Cardiac muscle cell (in vitro differentiated cells and primary cell): ENCODE measurements around the gene PAMR1. TPM values are rescaled to one million over a fixed set of nuclear protein-coding genes. Genes with fewer than 3 reads are reported as not detected.

ENCODE experiments used
- DNase-seq, 2 donors: peaks; one replicate each; pipeline versions ENCODE4 v3.0.0 to v3.0.0-alpha.2; 2010 to 2017; ENCODE audit warnings: low read depth in 1 of 2, low spot score in 1 of 2
- H3K27ac ChIP-seq: fragments of 200-600 bp; sonication (generic); 2 replicates; pipeline ENCODE4 v1.5.1; 2016
- H3K27me3 ChIP-seq: fragments of 200-600 bp; sonication (generic); 2 replicates; pipeline ENCODE4 v1.6.0; 2016; ENCODE audit warnings: control low read depth
- H3K36me3 ChIP-seq: fragments of 200-600 bp; sonication (generic); 2 replicates; pipeline ENCODE4 v1.5.1; 2016; ENCODE audit warnings: control low read depth
- H3K4me1 ChIP-seq: fragments of 200-600 bp; sonication (generic); 2 replicates; pipeline ENCODE4 v1.8.1; 2017; ENCODE audit warnings: low read depth, mild to moderate bottlenecking, mixed run types
- H3K4me3 ChIP-seq: fragments of 200-600 bp; sonication (generic); 2 replicates; pipeline ENCODE4 v1.5.1; 2016; ENCODE audit warnings: mild to moderate bottlenecking
- H3K9me3 ChIP-seq: fragments of 200-600 bp; sonication (generic); 2 replicates; pipeline ENCODE4 v1.5.1; 2017; ENCODE audit warnings: low read depth, mild to moderate bottlenecking, control low read depth
- polyA plus RNA-seq: library from polyadenylated mRNA; unstranded; fragments of >200 nt; fragmentation: Nextera tagmentation; extraction: Ambion mirVana; gene quantifications from 2 replicates; pipeline ENCODE4 v1.2.1, GENCODE V29; 2016
- total RNA-seq: library from RNA; depleted of rRNA; stranded (reverse); fragments of >200 nt; gene quantifications from 2 replicates; pipeline ENCODE4 v1.2.3, GENCODE V29; 2016
- TF ChIP-seq, protein P1 (sequence below): IDR thresholded peaks from 2 replicates; pipeline ENCODE4 v1.5.1; 2012; ENCODE audit warnings: low read depth, mild to moderate bottlenecking, low read length

Gene PAMR1
- total and polyA plus RNA-seq, 2 experiments from 2014 or later, result 0.15 to 0.77 TPM

DNA sequence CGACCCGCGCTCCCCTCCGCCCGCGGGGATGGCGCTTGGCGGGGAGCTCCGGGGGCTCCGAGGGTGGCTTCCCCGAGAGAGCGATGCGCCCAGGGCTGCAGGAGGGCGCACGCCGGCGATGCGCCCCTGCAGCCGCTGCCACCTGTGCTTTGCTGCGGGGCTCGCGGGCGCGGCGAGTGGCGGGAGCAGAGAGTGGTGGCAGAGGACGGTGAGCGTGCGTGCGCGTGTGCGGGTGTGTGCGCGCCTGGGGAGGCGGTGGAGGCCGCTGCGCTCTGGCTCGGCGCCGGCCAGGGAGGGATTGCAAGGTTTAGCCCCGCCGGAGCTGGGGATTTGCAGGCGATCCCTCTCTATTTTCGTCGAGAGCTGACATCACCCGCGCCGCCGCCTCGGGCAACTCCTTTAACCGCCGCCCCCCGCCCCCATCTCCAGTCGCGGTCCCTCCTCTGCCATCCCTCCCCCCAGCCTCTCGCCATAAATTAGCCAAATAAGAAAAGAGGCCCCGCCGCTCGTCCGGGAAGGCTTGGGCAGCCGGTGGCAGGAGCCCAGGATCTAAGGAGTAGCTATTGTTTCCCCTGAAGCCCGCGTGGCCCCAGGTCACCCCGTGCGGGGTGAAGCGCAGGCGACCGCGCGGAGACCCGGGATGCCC is 106.1 kb downstream of the PAMR1 start, which contains the start of gene SLC1A2:
Gene SLC1A2, minus strand, starts transcription at position 375 of the 646 bp plus-strand sequence. CDS start 592 bp downstream, outside the sequence.
- DNase-seq, result peak; percentile 47 to 48
- H3K27me3 ChIP-seq, result peaks cover 100% of the 10 kb centered on the region
- peaks cover 6% of the 10 kb centered on the region for H3K4me1 ChIP-seq
- H3K4me3 ChIP-seq, result peak within 1 kb of the TSS; percentile 50
- no peaks in the 10 kb centered on the region for H3K36me3 ChIP-seq
- H3K9me3 ChIP-seq, result no peaks in the 10 kb centered on the region
- H3K27ac ChIP-seq, result no peak within 1 kb of the TSS
- TF ChIP-seq, protein P1, sequence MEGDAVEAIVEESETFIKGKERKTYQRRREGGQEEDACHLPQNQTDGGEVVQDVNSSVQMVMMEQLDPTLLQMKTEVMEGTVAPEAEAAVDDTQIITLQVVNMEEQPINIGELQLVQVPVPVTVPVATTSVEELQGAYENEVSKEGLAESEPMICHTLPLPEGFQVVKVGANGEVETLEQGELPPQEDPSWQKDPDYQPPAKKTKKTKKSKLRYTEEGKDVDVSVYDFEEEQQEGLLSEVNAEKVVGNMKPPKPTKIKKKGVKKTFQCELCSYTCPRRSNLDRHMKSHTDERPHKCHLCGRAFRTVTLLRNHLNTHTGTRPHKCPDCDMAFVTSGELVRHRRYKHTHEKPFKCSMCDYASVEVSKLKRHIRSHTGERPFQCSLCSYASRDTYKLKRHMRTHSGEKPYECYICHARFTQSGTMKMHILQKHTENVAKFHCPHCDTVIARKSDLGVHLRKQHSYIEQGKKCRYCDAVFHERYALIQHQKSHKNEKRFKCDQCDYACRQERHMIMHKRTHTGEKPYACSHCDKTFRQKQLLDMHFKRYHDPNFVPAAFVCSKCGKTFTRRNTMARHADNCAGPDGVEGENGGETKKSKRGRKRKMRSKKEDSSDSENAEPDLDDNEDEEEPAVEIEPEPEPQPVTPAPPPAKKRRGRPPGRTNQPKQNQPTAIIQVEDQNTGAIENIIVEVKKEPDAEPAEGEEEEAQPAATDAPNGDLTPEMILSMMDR, result no peak

DNA sequence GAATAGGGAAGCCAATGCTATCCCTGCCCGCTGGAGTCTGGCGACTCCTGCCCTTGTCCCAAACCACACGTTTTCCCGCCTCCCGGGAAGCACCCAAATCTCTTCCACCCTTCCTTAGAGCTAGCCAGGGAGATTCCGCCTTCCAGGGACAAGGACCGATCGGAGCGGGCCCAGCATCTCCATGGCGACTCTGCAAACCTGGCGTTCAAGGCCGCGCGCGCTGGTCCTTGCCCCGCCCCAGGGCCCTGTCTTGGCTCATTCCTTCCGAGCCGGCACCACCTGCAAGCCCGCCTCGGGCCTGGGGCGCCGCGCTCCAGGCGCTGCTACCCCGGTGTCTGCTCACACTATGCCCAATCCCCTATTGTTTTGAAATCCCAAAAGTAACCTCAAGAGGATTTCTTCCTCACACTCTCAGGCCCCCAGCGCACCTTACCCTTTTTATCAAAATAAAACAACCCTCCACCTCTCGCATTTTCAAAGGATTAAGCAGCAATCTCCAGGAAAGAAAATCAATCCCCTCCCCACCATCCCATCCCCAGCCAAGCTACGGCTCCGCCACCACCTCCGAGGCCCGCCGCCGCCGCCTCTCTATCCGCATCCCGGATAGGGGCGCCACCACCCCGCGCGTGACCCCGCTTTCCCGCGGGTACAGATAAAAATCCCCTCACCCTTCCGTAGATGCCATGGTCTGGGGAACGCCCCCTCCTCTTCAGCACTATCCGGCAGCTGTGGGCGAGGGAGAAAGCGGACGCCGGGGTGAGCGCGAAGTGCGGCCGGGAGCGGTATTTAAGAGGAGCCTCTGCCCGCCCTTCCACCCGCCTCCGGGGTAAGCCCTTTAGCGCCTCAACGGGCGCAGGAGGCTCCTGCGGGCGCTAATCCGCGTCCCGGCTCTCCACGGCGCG is 106.9 kb downstream of the PAMR1 start:
- peaks cover 100% of the 10 kb centered on the region for H3K27me3 ChIP-seq
- DNase-seq, result peak; percentile 15 to 39
- H3K4me1 ChIP-seq, result peaks cover 6% of the 10 kb centered on the region
- H3K9me3 ChIP-seq, result no peaks in the 10 kb centered on the region
- H3K27ac ChIP-seq, result no peak overlapping the region
- H3K4me3 ChIP-seq, result peak overlapping the region; percentile 50
- H3K36me3 ChIP-seq, result no peaks in the 10 kb centered on the region
- TF ChIP-seq, protein P1, result no peak

GRCh38 chr11:35415487-35415886 is 109.9 kb downstream of the PAMR1 start:
- Histone ChIP-seq H3K4me1 (peaks cover 6% of the 10 kb centered on the region), H3K4me3 (no peak overlapping the region), H3K36me3 (no peaks in the 10 kb centered on the region), H3K27me3 (peaks cover 80% of the 10 kb centered on the region), H3K9me3 (no peaks in the 10 kb centered on the region), H3K27ac (no peak overlapping the region)
- no peak for DNase-seq
- TF ChIP-seq, protein P1, result no peak

DNA sequence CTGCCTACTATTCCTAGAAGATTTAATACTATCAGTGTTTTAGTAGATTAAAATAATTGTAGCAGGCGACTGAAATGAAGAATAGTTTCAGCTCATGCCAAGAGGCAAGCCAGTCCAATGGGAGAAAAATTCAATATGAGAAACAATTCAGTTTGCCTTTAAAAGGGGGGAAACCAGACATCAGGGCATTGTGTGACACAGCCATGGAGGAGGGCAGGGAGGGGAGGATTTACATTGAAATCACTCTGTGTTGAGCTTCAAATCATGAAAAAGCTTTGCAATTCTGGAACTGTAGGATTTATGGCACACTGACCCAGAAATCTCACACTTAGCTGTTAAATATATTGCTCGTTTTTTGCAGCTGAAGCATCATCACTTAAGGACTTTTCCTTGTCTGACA is 110.6 kb downstream of the PAMR1 start:
- TF ChIP-seq, protein P1, result no peak
- no peak overlapping the region for H3K27ac ChIP-seq
- H3K36me3 ChIP-seq, result no peaks in the 10 kb centered on the region
- no peak overlapping the region for H3K4me3 ChIP-seq
- peaks cover 73% of the 10 kb centered on the region for H3K27me3 ChIP-seq
- DNase-seq, result no peak
- peaks cover 6% of the 10 kb centered on the region for H3K4me1 ChIP-seq
- no peaks in the 10 kb centered on the region for H3K9me3 ChIP-seq

DNA sequence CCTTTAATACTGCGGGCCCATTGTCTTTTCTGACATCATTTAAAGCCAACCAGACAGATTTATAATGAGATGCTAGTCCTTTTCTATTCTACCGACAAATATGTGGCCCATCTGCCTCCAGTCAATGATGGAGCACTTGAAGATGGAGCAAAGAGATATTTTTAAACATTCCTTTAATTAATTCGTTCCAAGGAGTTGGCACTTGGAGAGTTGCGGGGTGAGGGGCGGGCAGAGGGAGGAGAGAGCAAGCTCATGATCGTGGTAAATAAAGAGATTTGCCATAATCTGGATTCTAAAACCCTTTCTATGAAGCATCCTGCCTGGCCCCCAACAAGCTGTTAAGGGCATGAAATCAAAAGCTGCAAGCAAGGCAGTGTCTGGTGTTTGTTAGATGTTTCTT is 111.1 kb downstream of the PAMR1 start:
- Histone ChIP-seq H3K27ac (no peak overlapping the region), H3K4me3 (no peak overlapping the region), H3K4me1 (peaks cover 6% of the 10 kb centered on the region)

More for the DNA sequence above, 111.1 kb downstream of the PAMR1 start:
- no peaks in the 10 kb centered on the region for H3K9me3 ChIP-seq
- H3K36me3 ChIP-seq, result no peaks in the 10 kb centered on the region
- H3K27me3 ChIP-seq, result peaks cover 68% of the 10 kb centered on the region
- DNase-seq, result no peak
- TF ChIP-seq, protein P1, result no peak
